ENCODE measurements around the gene IFT25. TPM values are rescaled to one million over a fixed set of nuclear protein-coding genes. Genes with fewer than 3 reads are reported as not detected.

IFT25 gene
- total and polyA plus RNA-seq, 2 experiments from 2014 or later = 28.2 to 109 TPM

DNA sequence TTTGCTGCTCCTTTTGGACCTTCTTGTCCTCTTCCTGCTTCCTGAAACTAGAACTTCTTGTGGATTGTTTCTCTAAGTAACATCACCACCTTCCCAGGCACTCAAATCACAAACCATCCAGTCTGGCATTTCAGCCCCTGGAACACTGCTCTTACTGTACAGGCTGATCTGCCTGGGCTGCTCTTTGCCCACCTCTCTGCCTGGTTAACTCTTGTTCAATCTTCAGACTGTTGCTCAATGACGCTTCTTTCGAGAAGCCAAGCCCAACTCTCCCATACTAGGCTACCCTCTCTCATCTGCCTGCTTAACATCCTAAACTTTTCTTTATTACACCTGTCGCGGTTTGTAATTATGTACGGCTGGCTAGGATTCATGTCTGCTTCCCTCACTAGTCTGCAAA is 50.9 kb downstream of the IFT25 start:
- Mint-ChIP-seq H3K4me1 (peaks cover 10% of the 10 kb centered on the region; the same call in 2 of the 3 replicates), H3K27me3 (ENCODE audit: insufficient read depth, low read depth, poor library complexity) (peaks cover 7% of the 10 kb centered on the region), H3K27ac (no peak overlapping the region), H3K4me3 (no peak overlapping the region), H3K36me3 (ENCODE audit: low read depth) (no peaks in the 10 kb centered on the region), H3K9me3 (no peaks in the 10 kb centered on the region)
- no peaks in the 10 kb centered on the region for H4K20me1 ChIP-seq (replicated peaks; ENCODE audit: insufficient read depth)
- no peak overlapping the region for H3K4me3 ChIP-seq
- DNase-seq (ENCODE audit: low spot score) (no peak), ATAC-seq (no peak)
- H3F3A ChIP-seq (replicated peaks; ENCODE audit: low read depth) = no peaks in the 10 kb centered on the region
- H3K27ac ChIP-seq (ENCODE audit: low read depth) = no peak overlapping the region
- H3K4me1 ChIP-seq (ENCODE audit: insufficient read depth) = no peaks in the 10 kb centered on the region; the same call in 1 of the 2 replicates
- no peak overlapping the region for H3K4me2 ChIP-seq
- H2AFZ ChIP-seq = no peak overlapping the region
- H3K9me2 ChIP-seq (ENCODE audit: insufficient read depth) = no peaks in the 10 kb centered on the region
- H3K27me3 ChIP-seq (ENCODE audit: insufficient read depth) = no peaks in the 10 kb centered on the region
- TF ChIP-seq ZNF331 (CRISPR knock-in tag; IDR thresholded peaks at IDR 0.05; ENCODE audit: low read depth) = no peak
- no peak for TF ChIP-seq NANOG (IDR thresholded peaks at IDR 0.05; ENCODE audit: borderline replicate concordance)
- TF ChIP-seq, protein P1, sequence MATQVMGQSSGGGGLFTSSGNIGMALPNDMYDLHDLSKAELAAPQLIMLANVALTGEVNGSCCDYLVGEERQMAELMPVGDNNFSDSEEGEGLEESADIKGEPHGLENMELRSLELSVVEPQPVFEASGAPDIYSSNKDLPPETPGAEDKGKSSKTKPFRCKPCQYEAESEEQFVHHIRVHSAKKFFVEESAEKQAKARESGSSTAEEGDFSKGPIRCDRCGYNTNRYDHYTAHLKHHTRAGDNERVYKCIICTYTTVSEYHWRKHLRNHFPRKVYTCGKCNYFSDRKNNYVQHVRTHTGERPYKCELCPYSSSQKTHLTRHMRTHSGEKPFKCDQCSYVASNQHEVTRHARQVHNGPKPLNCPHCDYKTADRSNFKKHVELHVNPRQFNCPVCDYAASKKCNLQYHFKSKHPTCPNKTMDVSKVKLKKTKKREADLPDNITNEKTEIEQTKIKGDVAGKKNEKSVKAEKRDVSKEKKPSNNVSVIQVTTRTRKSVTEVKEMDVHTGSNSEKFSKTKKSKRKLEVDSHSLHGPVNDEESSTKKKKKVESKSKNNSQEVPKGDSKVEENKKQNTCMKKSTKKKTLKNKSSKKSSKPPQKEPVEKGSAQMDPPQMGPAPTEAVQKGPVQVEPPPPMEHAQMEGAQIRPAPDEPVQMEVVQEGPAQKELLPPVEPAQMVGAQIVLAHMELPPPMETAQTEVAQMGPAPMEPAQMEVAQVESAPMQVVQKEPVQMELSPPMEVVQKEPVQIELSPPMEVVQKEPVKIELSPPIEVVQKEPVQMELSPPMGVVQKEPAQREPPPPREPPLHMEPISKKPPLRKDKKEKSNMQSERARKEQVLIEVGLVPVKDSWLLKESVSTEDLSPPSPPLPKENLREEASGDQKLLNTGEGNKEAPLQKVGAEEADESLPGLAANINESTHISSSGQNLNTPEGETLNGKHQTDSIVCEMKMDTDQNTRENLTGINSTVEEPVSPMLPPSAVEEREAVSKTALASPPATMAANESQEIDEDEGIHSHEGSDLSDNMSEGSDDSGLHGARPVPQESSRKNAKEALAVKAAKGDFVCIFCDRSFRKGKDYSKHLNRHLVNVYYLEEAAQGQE (IDR thresholded peaks at IDR 0.05; ENCODE audit: unreplicated experiment) = no peak
- TF ChIP-seq POLR2AphosphoS5 (IDR thresholded peaks at IDR 0.05; ENCODE audit: low read depth) = no peak
- TF ChIP-seq EZH2phosphoT487 (IDR thresholded peaks at IDR 0.05; ENCODE audit: unreplicated experiment) = no peak
- no peak for TF ChIP-seq ZNF114 (CRISPR knock-in tag; IDR thresholded peaks at IDR 0.05)
- TF ChIP-seq CTCF (conservative IDR thresholded peaks at IDR 0.05; ENCODE audit: low read depth in 2 of 2) = no peak
- no peak for TF ChIP-seq JUNB (IDR thresholded peaks at IDR 0.05; ENCODE audit: unreplicated experiment)
- TF ChIP-seq, protein P2, sequence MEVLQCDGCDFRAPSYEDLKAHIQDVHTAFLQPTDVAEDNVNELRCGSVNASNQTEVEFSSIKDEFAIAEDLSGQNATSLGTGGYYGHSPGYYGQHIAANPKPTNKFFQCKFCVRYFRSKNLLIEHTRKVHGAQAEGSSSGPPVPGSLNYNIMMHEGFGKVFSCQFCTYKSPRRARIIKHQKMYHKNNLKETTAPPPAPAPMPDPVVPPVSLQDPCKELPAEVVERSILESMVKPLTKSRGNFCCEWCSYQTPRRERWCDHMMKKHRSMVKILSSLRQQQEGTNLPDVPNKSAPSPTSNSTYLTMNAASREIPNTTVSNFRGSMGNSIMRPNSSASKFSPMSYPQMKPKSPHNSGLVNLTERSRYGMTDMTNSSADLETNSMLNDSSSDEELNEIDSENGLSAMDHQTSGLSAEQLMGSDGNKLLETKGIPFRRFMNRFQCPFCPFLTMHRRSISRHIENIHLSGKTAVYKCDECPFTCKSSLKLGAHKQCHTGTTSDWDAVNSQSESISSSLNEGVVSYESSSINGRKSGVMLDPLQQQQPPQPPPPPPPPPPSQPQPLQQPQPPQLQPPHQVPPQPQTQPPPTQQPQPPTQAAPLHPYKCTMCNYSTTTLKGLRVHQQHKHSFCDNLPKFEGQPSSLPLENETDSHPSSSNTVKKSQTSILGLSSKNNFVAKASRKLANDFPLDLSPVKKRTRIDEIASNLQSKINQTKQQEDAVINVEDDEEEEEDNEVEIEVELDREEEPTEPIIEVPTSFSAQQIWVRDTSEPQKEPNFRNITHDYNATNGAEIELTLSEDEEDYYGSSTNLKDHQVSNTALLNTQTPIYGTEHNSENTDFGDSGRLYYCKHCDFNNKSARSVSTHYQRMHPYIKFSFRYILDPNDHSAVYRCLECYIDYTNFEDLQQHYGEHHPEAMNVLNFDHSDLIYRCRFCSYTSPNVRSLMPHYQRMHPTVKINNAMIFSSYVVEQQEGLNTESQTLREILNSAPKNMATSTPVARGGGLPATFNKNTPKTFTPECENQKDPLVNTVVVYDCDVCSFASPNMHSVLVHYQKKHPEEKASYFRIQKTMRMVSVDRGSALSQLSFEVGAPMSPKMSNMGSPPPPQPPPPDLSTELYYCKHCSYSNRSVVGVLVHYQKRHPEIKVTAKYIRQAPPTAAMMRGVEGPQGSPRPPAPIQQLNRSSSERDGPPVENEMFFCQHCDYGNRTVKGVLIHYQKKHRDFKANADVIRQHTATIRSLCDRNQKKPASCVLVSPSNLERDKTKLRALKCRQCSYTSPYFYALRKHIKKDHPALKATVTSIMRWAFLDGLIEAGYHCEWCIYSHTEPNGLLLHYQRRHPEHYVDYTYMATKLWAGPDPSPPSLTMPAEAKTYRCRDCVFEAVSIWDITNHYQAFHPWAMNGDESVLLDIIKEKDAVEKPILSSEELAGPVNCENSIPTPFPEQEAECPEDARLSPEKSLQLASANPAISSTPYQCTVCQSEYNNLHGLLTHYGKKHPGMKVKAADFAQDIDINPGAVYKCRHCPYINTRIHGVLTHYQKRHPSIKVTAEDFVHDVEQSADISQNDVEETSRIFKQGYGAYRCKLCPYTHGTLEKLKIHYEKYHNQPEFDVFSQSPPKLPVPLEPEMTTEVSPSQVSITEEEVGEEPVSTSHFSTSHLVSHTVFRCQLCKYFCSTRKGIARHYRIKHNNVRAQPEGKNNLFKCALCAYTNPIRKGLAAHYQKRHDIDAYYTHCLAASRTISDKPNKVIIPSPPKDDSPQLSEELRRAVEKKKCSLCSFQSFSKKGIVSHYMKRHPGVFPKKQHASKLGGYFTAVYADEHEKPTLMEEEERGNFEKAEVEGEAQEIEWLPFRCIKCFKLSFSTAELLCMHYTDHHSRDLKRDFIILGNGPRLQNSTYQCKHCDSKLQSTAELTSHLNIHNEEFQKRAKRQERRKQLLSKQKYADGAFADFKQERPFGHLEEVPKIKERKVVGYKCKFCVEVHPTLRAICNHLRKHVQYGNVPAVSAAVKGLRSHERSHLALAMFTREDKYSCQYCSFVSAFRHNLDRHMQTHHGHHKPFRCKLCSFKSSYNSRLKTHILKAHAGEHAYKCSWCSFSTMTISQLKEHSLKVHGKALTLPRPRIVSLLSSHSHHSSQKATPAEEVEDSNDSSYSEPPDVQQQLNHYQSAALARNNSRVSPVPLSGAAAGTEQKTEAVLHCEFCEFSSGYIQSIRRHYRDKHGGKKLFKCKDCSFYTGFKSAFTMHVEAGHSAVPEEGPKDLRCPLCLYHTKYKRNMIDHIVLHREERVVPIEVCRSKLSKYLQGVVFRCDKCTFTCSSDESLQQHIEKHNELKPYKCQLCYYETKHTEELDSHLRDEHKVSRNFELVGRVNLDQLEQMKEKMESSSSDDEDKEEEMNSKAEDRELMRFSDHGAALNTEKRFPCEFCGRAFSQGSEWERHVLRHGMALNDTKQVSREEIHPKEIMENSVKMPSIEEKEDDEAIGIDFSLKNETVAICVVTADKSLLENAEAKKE (CRISPR knock-in tag; IDR thresholded peaks at IDR 0.05) = no peak
- no peaks in the 10 kb centered on the region for H3K36me3 ChIP-seq (ENCODE audit: insufficient read depth)
- no peaks in the 10 kb centered on the region for H3K79me2 ChIP-seq (replicated peaks; ENCODE audit: insufficient read depth)

Measured in GM23338 (cell line).